Mammary epithelial cell (primary cell): ENCODE results near the gene CBFA2T3.

ENCODE experiments used
- CTCF ChIP-seq, 2 donors: IDR thresholded peaks in 1 of 2; conservative IDR thresholded peaks in 1 of 2; 2 replicates each; pipeline ENCODE4 v1.5.1; 2011 to 2012; ENCODE audit warnings: inconsistent platforms in 2 of 2, low read length in 2 of 2, mild to moderate bottlenecking in 2 of 2, control low read depth in 1 of 2, low read depth in 1 of 2; ENCODE audit not compliant: insufficient read depth in 1 of 2; ENCODE audit errors: extremely low read depth in 1 of 2
- EZH2 ChIP-seq: IDR thresholded peaks from 2 replicates; pipeline ENCODE4 v1.6.1; 2012; ENCODE audit warnings: low read length, inconsistent platforms, borderline replicate concordance

- TF ChIP-seq CTCF (conservative IDR thresholded peaks at IDR 0.05 in 1 of 2, IDR thresholded peaks at IDR 0.05 in 1 of 2; ENCODE audit: extremely low read depth in 1 of 2, insufficient read depth in 1 of 2, low read depth in 1 of 2, low read length in 2 of 2) (no peak), EZH2 (no peak)
Measured at GRCh38 chr16:88943741-88944140, 33.3 kb downstream of the CBFA2T3 start.
